GM12892 (cell line): ENCODE results near the gene VTI1B.

ENCODE experiments used
- POLR2A ChIP-seq: IDR thresholded peaks from 2 replicates; pipeline ENCODE4 v1.6.1; 2011; ENCODE audit warnings: low read depth, low read length, control low read depth
- POLR2AphosphoS5 ChIP-seq: IDR thresholded peaks from 2 replicates; pipeline ENCODE4 v1.6.1; 2011; ENCODE audit warnings: low read depth, low read length, control low read depth
- TAF1 ChIP-seq: IDR thresholded peaks from 2 replicates; pipeline ENCODE4 v1.6.1; 2011; ENCODE audit warnings: low read depth, mild to moderate bottlenecking, control low read depth, low read length, borderline replicate concordance

- TF ChIP-seq TAF1 (no peak), POLR2A (no peak), POLR2AphosphoS5 (no peak)
Observed at GRCh38 chr14:67697006-67697405, 22.6 kb upstream of the VTI1B start.
